Testis (tissue), 3 donors: ENCODE measurements around the gene RTN4RL1. TPM values are rescaled to one million over a fixed set of nuclear protein-coding genes. Genes with fewer than 3 reads are reported as not detected.

Source experiments
- DNase-seq: peaks from one replicate; pipeline ENCODE4 v3.0.0-alpha.2; 2019
- H3K27ac ChIP-seq, 2 donors: fragments of 200-600 bp; sonication (generic); one replicate each; pipeline ENCODE4 v1.5.1; 2019
- H3K27me3 ChIP-seq: fragments of 200-600 bp; sonication (generic); one replicate; pipeline ENCODE4 v1.5.1; 2019
- H3K36me3 ChIP-seq: fragments of 200-600 bp; sonication (generic); one replicate; pipeline ENCODE4 v1.5.1; 2017; ENCODE audit warnings: low read depth; ENCODE audit errors: missing control alignments
- H3K4me1 ChIP-seq: fragments of 200-600 bp; sonication (generic); one replicate; pipeline ENCODE4 v1.5.1; 2019
- H3K4me3 ChIP-seq, 2 donors: fragments of 200-600 bp; sonication (generic); one replicate each; pipeline ENCODE4 v1.5.1; 2017 to 2019
- H3K9me3 ChIP-seq: fragments of 200-600 bp; sonication (generic); one replicate; pipeline ENCODE4 v1.5.1; 2017
- CTCF ChIP-seq, 3 experiments: fragments of 450-650 bp in 2 of 3; fragments of 200-600 bp in 1 of 3; sonication (generic) in 1 of 3; IDR thresholded peaks; one replicate each; pipeline ENCODE4 v1.5.1; 2016 to 2019; ENCODE audit warnings: antibody characterized with exemption in 3 of 3, mild to moderate bottlenecking in 2 of 3, moderate library complexity in 1 of 3
- POLR2A ChIP-seq: fragments of 450-650 bp; IDR thresholded peaks from one replicate; pipeline ENCODE4 v1.6.1; 2017; ENCODE audit warnings: antibody characterized with exemption, mild to moderate bottlenecking, moderate library complexity
- WGBS, 2 donors: methylation state at CpG; one replicate each; pipeline ENCODE4 v1.1.5; 2018; 5-methylcytosine and 5-hydroxymethylcytosine counted together
- intact Hi-C: fragments of 100-400 bp; cut with DNase I; formaldehyde crosslinking; loops from one replicate; pipeline ENCODE4 v1.15.1; 2023; ENCODE audit warnings: low total_unique reads
- polyA plus RNA-seq: library from polyadenylated mRNA; stranded (reverse); fragments of 350-450 nt; fragmentation: Illumina TruSeq; extraction: RNeasy Lipid Tissue Mini Kit (QIAGEN cat#74804); gene quantifications from one replicate; pipeline ENCODE4 v1.2.3, GENCODE V29; 2014; ENCODE audit warnings: low read depth, low replicate concordance; ENCODE audit not compliant: insufficient read depth
- total RNA-seq, 2 donors: library from RNA; depleted of rRNA; stranded (reverse); fragments of >200 nt; gene quantifications; one replicate each; pipeline ENCODE4 v1.2.3, GENCODE V29; 2016

RTN4RL1 gene
- total and polyA plus RNA-seq, 3 donors from 2014 or later, result 1.7 to 1.8 (median 1.8) TPM

GRCh38 chr17:1970843-1971384 lies 54.2 kb downstream of the RTN4RL1 start:
- no peaks in the 10 kb centered on the region for H3K27me3 ChIP-seq

GRCh38 chr17:1969712-1970111 lies 55.4 kb downstream of the RTN4RL1 start:
- TF ChIP-seq CTCF (IDR thresholded peaks at IDR 0.05), result no peak
- no peak for TF ChIP-seq POLR2A
- intact Hi-C loops, result no loop called here

More at GRCh38 chr17:1970843-1971384, 54.2 kb downstream of the RTN4RL1 start:
- intact Hi-C loops, result no loop called here
- DNase-seq, result no peak
- no peak for TF ChIP-seq POLR2A
- no peak for TF ChIP-seq CTCF (IDR thresholded peaks at IDR 0.05)
- no peak overlapping the region for H3K4me3 ChIP-seq
- H3K27ac ChIP-seq, result no peak overlapping the region
- H3K9me3 ChIP-seq, result no peaks in the 10 kb centered on the region
- no peaks in the 10 kb centered on the region for H3K4me1 ChIP-seq
- 91 to 93% methylated on average over 12 of the region's 12 CpGs for WGBS, 2 donors
- H3K36me3 ChIP-seq, result no peaks in the 10 kb centered on the region

GRCh38 chr17:1967213-1967612 lies 57.9 kb downstream of the RTN4RL1 start:
- no peak for DNase-seq
- Histone ChIP-seq H3K4me1 (no peaks in the 10 kb centered on the region), H3K27ac (no peak overlapping the region), H3K9me3 (no peaks in the 10 kb centered on the region), H3K27me3 (no peaks in the 10 kb centered on the region), H3K4me3 (no peak overlapping the region), H3K36me3 (no peaks in the 10 kb centered on the region)
- WGBS, 2 donors, result 82% methylated on average over 11 of the region's 11 CpGs
- TF ChIP-seq CTCF (IDR thresholded peaks at IDR 0.05), result no peak
- no peak for TF ChIP-seq POLR2A
- intact Hi-C loops, result no loop called here

More at GRCh38 chr17:1969712-1970111, 55.4 kb downstream of the RTN4RL1 start:
- H3K36me3 ChIP-seq, result no peaks in the 10 kb centered on the region
- no peak overlapping the region for H3K27ac ChIP-seq
- 83 to 86% methylated on average over 5 of the region's 5 CpGs for WGBS, 2 donors
- no peaks in the 10 kb centered on the region for H3K27me3 ChIP-seq
- H3K9me3 ChIP-seq, result no peaks in the 10 kb centered on the region
- no peak for DNase-seq
- H3K4me3 ChIP-seq, result no peak overlapping the region
- no peaks in the 10 kb centered on the region for H3K4me1 ChIP-seq

GRCh38 chr17:1966274-1967086 lies 58.7 kb downstream of the RTN4RL1 start:
- H3K9me3 ChIP-seq, result no peaks in the 10 kb centered on the region
- DNase-seq, result no peak
- WGBS, 2 donors, result 73 to 77% methylated on average over 12 of the region's 12 CpGs
- intact Hi-C loops, result no loop called here
- H3K4me3 ChIP-seq, result no peak overlapping the region
- no peak overlapping the region for H3K27ac ChIP-seq
- TF ChIP-seq CTCF (IDR thresholded peaks at IDR 0.05) (no peak), POLR2A (no peak)
- H3K27me3 ChIP-seq, result no peaks in the 10 kb centered on the region
- no peaks in the 10 kb centered on the region for H3K36me3 ChIP-seq
- H3K4me1 ChIP-seq, result no peaks in the 10 kb centered on the region
